SU-DHL-6 (cell line): ENCODE results near the gene C10orf62.

ENCODE experiments used
- H2AFZ ChIP-seq: fragments of 200-600 bp; sonication (generic); 2 replicates; pipeline ENCODE4 v1.6.1; 2014; ENCODE audit warnings: low read depth, mild to moderate bottlenecking, moderate library complexity, mixed read lengths, antibody characterized with exemption, low read length; ENCODE audit not compliant: severe bottlenecking
- H3F3A ChIP-seq: fragments of 200-600 bp; shearing (Covaris generic); 2 replicates; pipeline ENCODE4 v1.6.0; 2016; ENCODE audit warnings: antibody characterized with exemption, mild to moderate bottlenecking; ENCODE audit not compliant: insufficient read depth
- H3K27ac ChIP-seq: fragments of 200-600 bp; sonication (generic); 2 replicates; pipeline ENCODE4 v1.5.1; 2016; ENCODE audit warnings: low read depth, mild to moderate bottlenecking, low read length, moderate library complexity, mixed read lengths
- H3K27me3 ChIP-seq: fragments of 200-600 bp; sonication (generic), shearing (Covaris generic); 2 replicates; pipeline ENCODE4 v1.6.0; 2014; ENCODE audit warnings: mild to moderate bottlenecking, low read length
- H3K36me3 ChIP-seq: fragments of 200-600 bp; sonication (generic); 2 replicates; pipeline ENCODE4 v1.6.1; 2014; ENCODE audit warnings: mild to moderate bottlenecking, low read length, mixed read lengths
- H3K4me2 ChIP-seq: fragments of 300-600, 200-600 bp; shearing (Covaris generic), sonication (generic); 2 replicates; pipeline ENCODE4 v1.6.0; 2014; ENCODE audit warnings: low read length, low read depth, mild to moderate bottlenecking; ENCODE audit not compliant: poor library complexity, severe bottlenecking
- H3K4me3 ChIP-seq: fragments of 200-600 bp; sonication (generic); 2 replicates; pipeline ENCODE4 v1.5.1; 2014; ENCODE audit warnings: antibody characterized with exemption, low read length, mild to moderate bottlenecking, mixed read lengths; ENCODE audit not compliant: insufficient read depth, poor library complexity, severe bottlenecking
- H3K79me2 ChIP-seq: fragments of 200-600 bp; sonication (generic); 2 replicates; pipeline ENCODE4 v1.6.1; 2014; ENCODE audit warnings: mild to moderate bottlenecking, low read length, moderate library complexity; ENCODE audit not compliant: insufficient read depth
- H3K9ac ChIP-seq: fragments of 200-600 bp; sonication (generic); 2 replicates; pipeline ENCODE4 v1.7.0; 2014; ENCODE audit warnings: mild to moderate bottlenecking, low read length
- H3K9me2 ChIP-seq: fragments of 200-600 bp; sonication (generic); replicated peaks from 2 replicates; pipeline ENCODE4 v1.6.1; 2014; ENCODE audit warnings: low read length; ENCODE audit not compliant: insufficient read depth
- H3K9me3 ChIP-seq: fragments of 200-600 bp; sonication (generic); 2 replicates; pipeline ENCODE4 v1.6.1; 2014; ENCODE audit warnings: low read length, mixed read lengths; ENCODE audit not compliant: insufficient read depth
- H4K20me1 ChIP-seq: fragments of 200-600 bp; sonication (generic); 2 replicates; pipeline ENCODE4 v1.6.1; 2014; ENCODE audit warnings: low read depth, mild to moderate bottlenecking, antibody characterized with exemption, low read length, moderate library complexity, mixed read lengths
- CTCF ChIP-seq: fragments of 200-600 bp; sonication (generic); IDR thresholded peaks from one replicate; pipeline ENCODE4 v1.5.1; 2017; ENCODE audit warnings: antibody characterized with exemption, mild to moderate bottlenecking, low read length, moderate library complexity; ENCODE audit not compliant: insufficient read depth, poor library complexity, severe bottlenecking
- EZH2phosphoT487 ChIP-seq: fragments of 200-600 bp; sonication (generic), shearing (Covaris generic); conservative IDR thresholded peaks from 2 replicates; pipeline ENCODE4 v1.6.1; 2018; ENCODE audit warnings: mild to moderate bottlenecking, antibody characterized with exemption, low read length, moderate library complexity, mixed read lengths

The C10orf62 gene

GRCh38 chr10:97598407-97599271, 9.1 kb downstream of the C10orf62 start:
- H3K27ac ChIP-seq, result no peak overlapping the region

GRCh38 chr10:97599272-97599619, 9.7 kb downstream of the C10orf62 start:
- no peak overlapping the region for H3K27ac ChIP-seq
- H2AFZ ChIP-seq, result no peak overlapping the region
- no peak overlapping the region for H3K4me3 ChIP-seq
- H4K20me1 ChIP-seq, result no peaks in the 10 kb centered on the region
- no peak overlapping the region for H3K4me2 ChIP-seq
- H3K27me3 ChIP-seq, result no peaks in the 10 kb centered on the region
- TF ChIP-seq EZH2phosphoT487, result no peak
- TF ChIP-seq CTCF, result no peak
- no peaks in the 10 kb centered on the region for H3K79me2 ChIP-seq
- no peaks in the 10 kb centered on the region for H3K9me3 ChIP-seq
- H3K9ac ChIP-seq, result no peak overlapping the region
- H3K9me2 ChIP-seq, result no peaks in the 10 kb centered on the region
- no peaks in the 10 kb centered on the region for H3K36me3 ChIP-seq
- H3F3A ChIP-seq, result no peaks in the 10 kb centered on the region

More at GRCh38 chr10:97598407-97599271, 9.1 kb downstream of the C10orf62 start:
- no peaks in the 10 kb centered on the region for H3K9me2 ChIP-seq
- H3K4me2 ChIP-seq, result no peak overlapping the region
- TF ChIP-seq EZH2phosphoT487, result no peak
- TF ChIP-seq CTCF, result no peak
- no peak overlapping the region for H2AFZ ChIP-seq
- H3K9ac ChIP-seq, result no peak overlapping the region
- no peaks in the 10 kb centered on the region for H3K27me3 ChIP-seq
- no peaks in the 10 kb centered on the region for H4K20me1 ChIP-seq
- H3F3A ChIP-seq, result no peaks in the 10 kb centered on the region
- no peaks in the 10 kb centered on the region for H3K36me3 ChIP-seq
- no peak overlapping the region for H3K4me3 ChIP-seq
- H3K79me2 ChIP-seq, result no peaks in the 10 kb centered on the region
- H3K9me3 ChIP-seq, result no peaks in the 10 kb centered on the region

GRCh38 chr10:97600616-97601015, 11.1 kb downstream of the C10orf62 start:
- no peaks in the 10 kb centered on the region for H4K20me1 ChIP-seq
- H3K79me2 ChIP-seq, result no peaks in the 10 kb centered on the region
- no peak overlapping the region for H3K27ac ChIP-seq
- no peaks in the 10 kb centered on the region for H3K27me3 ChIP-seq
- no peak overlapping the region for H3K4me2 ChIP-seq
- TF ChIP-seq EZH2phosphoT487, result no peak
- TF ChIP-seq CTCF, result no peak
- no peaks in the 10 kb centered on the region for H3K36me3 ChIP-seq
- no peak overlapping the region for H3K9ac ChIP-seq
- no peak overlapping the region for H2AFZ ChIP-seq
- H3F3A ChIP-seq, result no peaks in the 10 kb centered on the region
- no peaks in the 10 kb centered on the region for H3K9me3 ChIP-seq
- H3K4me3 ChIP-seq, result no peak overlapping the region
- H3K9me2 ChIP-seq, result no peaks in the 10 kb centered on the region
